ENCODE measurements around the gene BOLA3. TPM values are rescaled to one million over a fixed set of nuclear protein-coding genes. Genes with fewer than 3 reads are reported as not detected.

BOLA3 gene
- polyA plus RNA-seq, 6 donors from 2014 or later: 25.2 to 36.9 (median 31.4) TPM

- peaks cover 27 to 65% (median 44%) of the 10 kb centered on the region in 3 donors for H3K4me1 Mint-ChIP-seq
- peak within 1 kb of the TSS; percentile 82 to 97 (median 94) for H3K4me3 Mint-ChIP-seq
Observed at GRCh38 chr2:74178211-74179062, 30.7 kb upstream of the BOLA3 start, which contains the start of gene MOB1A. TSS of gene MOB1A (minus strand) at chr2:74178879. CDS start at chr2:74178674, 205 bp downstream.

GRCh38 chr2:74177696-74178095 is 30.0 kb upstream of the BOLA3 start:
- DNase-seq: no peak
- H3K27me3 Mint-ChIP-seq: no peaks in the 10 kb centered on the region
- no peaks in the 10 kb centered on the region for H3K9me3 Mint-ChIP-seq
- H3K4me1 Mint-ChIP-seq: peaks cover 32 to 67% (median 48%) of the 10 kb centered on the region in 3 donors
- no peak for ATAC-seq (ENCODE audit: low read depth in 2 of 2)
- H3K36me3 Mint-ChIP-seq: peaks cover 0 to 6% of the 10 kb centered on the region in 2 donors
- H3K4me3 Mint-ChIP-seq: peak overlapping the region; percentile 82 to 97 (median 94)
- H3K27ac Mint-ChIP-seq: peak overlapping the region; percentile 92 to 99 (median 98)

More at GRCh38 chr2:74178211-74179062, 30.7 kb upstream of the BOLA3 start, which contains the start of gene MOB1A:
- Mint-ChIP-seq H3K27me3 (no peaks in the 10 kb centered on the region), H3K36me3 (peaks cover 0 to 6% of the 10 kb centered on the region in 2 donors), H3K9me3 (no peaks in the 10 kb centered on the region), H3K27ac (peak within 1 kb of the TSS; percentile 92 to 99 (median 98))
- ATAC-seq (ENCODE audit: low read depth in 2 of 2) (peak; percentile 73 to 74), DNase-seq (peak; percentile 98)

- DNase-seq (no peak), ATAC-seq (ENCODE audit: low read depth in 2 of 2) (no peak)
- H3K9me3 Mint-ChIP-seq: no peaks in the 10 kb centered on the region
- H3K36me3 Mint-ChIP-seq: peaks cover 11 to 13% of the 10 kb centered on the region in 2 donors
- peaks cover 38 to 58% (median 50%) of the 10 kb centered on the region in 3 donors for H3K4me1 Mint-ChIP-seq
- peak overlapping the region in 2 of 6 donors; percentile 61 to 92 for H3K27ac Mint-ChIP-seq
- peak overlapping the region in 7 of 8 donors; percentile 8 to 91 (median 41) for H3K4me3 Mint-ChIP-seq
- no peaks in the 10 kb centered on the region for H3K27me3 Mint-ChIP-seq
Observed at GRCh38 chr2:74174909-74175308, 27.2 kb upstream of the BOLA3 start.

- ATAC-seq (ENCODE audit: low read depth in 2 of 2): no peak
- no peak overlapping the region for H3K4me3 Mint-ChIP-seq
- H3K27ac Mint-ChIP-seq: peak overlapping the region in 1 of 6 donors; percentile 53
Observed at GRCh38 chr2:74168739-74169138, 21.0 kb upstream of the BOLA3 start.

GRCh38 chr2:74164761-74165160 is 17.0 kb upstream of the BOLA3 start:
- DNase-seq: no peak
- H3K27ac Mint-ChIP-seq: peak overlapping the region in 1 of 6 donors; percentile 19
- peaks cover 16 to 33% of the 10 kb centered on the region in 2 donors for H3K36me3 Mint-ChIP-seq
- peak overlapping the region in 1 of 8 donors; percentile 9 for H3K4me3 Mint-ChIP-seq
- peaks cover 9 to 12% (median 10%) of the 10 kb centered on the region in 3 donors for H3K4me1 Mint-ChIP-seq
- peaks cover 0 to 6% (median 5%) of the 10 kb centered on the region in 7 donors for H3K9me3 Mint-ChIP-seq
- no peaks in the 10 kb centered on the region for H3K27me3 Mint-ChIP-seq
- ATAC-seq (ENCODE audit: low read depth in 2 of 2): no peak

More at GRCh38 chr2:74168739-74169138, 21.0 kb upstream of the BOLA3 start:
- DNase-seq: no peak
- no peaks in the 10 kb centered on the region for H3K27me3 Mint-ChIP-seq
- H3K4me1 Mint-ChIP-seq: peaks cover 19 to 25% (median 23%) of the 10 kb centered on the region in 3 donors
- peaks cover 0 to 6% (median 5%) of the 10 kb centered on the region in 7 donors for H3K9me3 Mint-ChIP-seq
- H3K36me3 Mint-ChIP-seq: peaks cover 22 to 33% of the 10 kb centered on the region in 2 donors

- Mint-ChIP-seq H3K27ac (peak overlapping the region in 1 of 6 donors; percentile 89), H3K36me3 (peaks cover 12 to 31% of the 10 kb centered on the region in 2 donors), H3K4me1 (peaks cover 3 to 11% (median 6%) of the 10 kb centered on the region in 3 donors), H3K27me3 (no peaks in the 10 kb centered on the region), H3K4me3 (no peak overlapping the region), H3K9me3 (peaks cover 0 to 6% (median 5%) of the 10 kb centered on the region in 7 donors)
- DNase-seq (no peak), ATAC-seq (ENCODE audit: low read depth in 2 of 2) (no peak)
Observed at GRCh38 chr2:74162951-74163350, 15.2 kb upstream of the BOLA3 start.

GRCh38 chr2:74155830-74156229 is 8.1 kb upstream of the BOLA3 start:
- Mint-ChIP-seq H3K36me3 (peaks cover 5 to 13% of the 10 kb centered on the region in 2 donors), H3K27ac (peak overlapping the region in 1 of 6 donors; percentile 42), H3K9me3 (no peaks in the 10 kb centered on the region), H3K27me3 (no peaks in the 10 kb centered on the region), H3K4me3 (no peak overlapping the region), H3K4me1 (peaks cover 0 to 4% (median 0%) of the 10 kb centered on the region in 3 donors)
- ATAC-seq (ENCODE audit: low read depth in 2 of 2) (no peak), DNase-seq (no peak)

GRCh38 chr2:74152954-74153353 is 5.2 kb upstream of the BOLA3 start:
- no peak for ATAC-seq (ENCODE audit: low read depth in 2 of 2)
- no peaks in the 10 kb centered on the region for H3K9me3 Mint-ChIP-seq
- H3K4me1 Mint-ChIP-seq: peaks cover 0 to 4% (median 0%) of the 10 kb centered on the region in 3 donors
- peaks cover 5 to 13% of the 10 kb centered on the region in 2 donors for H3K36me3 Mint-ChIP-seq
- H3K27me3 Mint-ChIP-seq: no peaks in the 10 kb centered on the region
- H3K27ac Mint-ChIP-seq: peak overlapping the region in 1 of 6 donors; percentile 86
- H3K4me3 Mint-ChIP-seq: no peak overlapping the region
- no peak for DNase-seq

- DNase-seq (no peak), ATAC-seq (ENCODE audit: low read depth in 2 of 2) (no peak)
- peak overlapping the region in 4 of 6 donors; percentile 38 to 76 (median 63) for H3K27ac Mint-ChIP-seq
- H3K4me1 Mint-ChIP-seq: peaks cover 0 to 4% (median 4%) of the 10 kb centered on the region in 3 donors
- no peaks in the 10 kb centered on the region for H3K27me3 Mint-ChIP-seq
- peak overlapping the region in 2 of 8 donors; percentile 53 to 65 for H3K4me3 Mint-ChIP-seq
- H3K9me3 Mint-ChIP-seq: no peaks in the 10 kb centered on the region
- peaks cover 5 to 13% of the 10 kb centered on the region in 2 donors for H3K36me3 Mint-ChIP-seq
Observed at GRCh38 chr2:74149570-74150319, 2.0 kb upstream of the BOLA3 start.

- ATAC-seq (ENCODE audit: low read depth in 2 of 2) (no peak), DNase-seq (no peak)
- H3K4me3 Mint-ChIP-seq: peak overlapping the region in 1 of 8 donors; percentile 30
- H3K36me3 Mint-ChIP-seq: peaks cover 5 to 10% of the 10 kb centered on the region in 2 donors
- H3K9me3 Mint-ChIP-seq: no peaks in the 10 kb centered on the region
- H3K27me3 Mint-ChIP-seq: no peaks in the 10 kb centered on the region
- H3K27ac Mint-ChIP-seq: peak overlapping the region in 1 of 6 donors; percentile 76
- H3K4me1 Mint-ChIP-seq: peaks cover 0 to 4% (median 4%) of the 10 kb centered on the region in 3 donors
Observed at GRCh38 chr2:74149247-74149525, 1.5 kb upstream of the BOLA3 start.

- no peak for DNase-seq
- H3K27ac Mint-ChIP-seq: peak overlapping the region in 1 of 6 donors; percentile 38
- peaks cover 4 to 5% of the 10 kb centered on the region in 2 donors for H3K36me3 Mint-ChIP-seq
Observed at GRCh38 chr2:74148457-74149246, 940 bp upstream of the BOLA3 start.

GRCh38 chr2:74146929-74147726 is 584 bp downstream of the BOLA3 start:
- no peaks in the 10 kb centered on the region for H3K36me3 Mint-ChIP-seq
- H3K9me3 Mint-ChIP-seq: no peaks in the 10 kb centered on the region
- ATAC-seq (ENCODE audit: low read depth in 2 of 2) (peak in 1 of 2 donors; percentile 29), DNase-seq (no peak)
- no peak overlapping the region for H3K27ac Mint-ChIP-seq
- H3K4me1 Mint-ChIP-seq: peaks cover 0 to 4% (median 0%) of the 10 kb centered on the region in 3 donors
- H3K4me3 Mint-ChIP-seq: no peak overlapping the region
- no peaks in the 10 kb centered on the region for H3K27me3 Mint-ChIP-seq

More at GRCh38 chr2:74148457-74149246, 940 bp upstream of the BOLA3 start:
- ATAC-seq (ENCODE audit: low read depth in 2 of 2): no peak
- Mint-ChIP-seq H3K4me3 (no peak overlapping the region), H3K4me1 (peaks cover 0 to 4% (median 3%) of the 10 kb centered on the region in 3 donors), H3K9me3 (no peaks in the 10 kb centered on the region), H3K27me3 (no peaks in the 10 kb centered on the region)

Measured in naive B cell (primary cell).